SU-DHL-6 (cell line): ENCODE results near the gene GADD45GIP1.

Experiments
- H2AFZ ChIP-seq: fragments of 200-600 bp; sonication (generic); 2 replicates; pipeline ENCODE4 v1.6.1; 2014; ENCODE audit warnings: low read depth, mild to moderate bottlenecking, moderate library complexity, mixed read lengths, antibody characterized with exemption, low read length; ENCODE audit not compliant: severe bottlenecking
- H3F3A ChIP-seq: fragments of 200-600 bp; shearing (Covaris generic); 2 replicates; pipeline ENCODE4 v1.6.0; 2016; ENCODE audit warnings: antibody characterized with exemption, mild to moderate bottlenecking; ENCODE audit not compliant: insufficient read depth
- H3K27ac ChIP-seq: fragments of 200-600 bp; sonication (generic); 2 replicates; pipeline ENCODE4 v1.5.1; 2016; ENCODE audit warnings: low read depth, mild to moderate bottlenecking, low read length, moderate library complexity, mixed read lengths
- H3K27me3 ChIP-seq: fragments of 200-600 bp; sonication (generic), shearing (Covaris generic); 2 replicates; pipeline ENCODE4 v1.6.0; 2014; ENCODE audit warnings: mild to moderate bottlenecking, low read length
- H3K36me3 ChIP-seq: fragments of 200-600 bp; sonication (generic); 2 replicates; pipeline ENCODE4 v1.6.1; 2014; ENCODE audit warnings: mild to moderate bottlenecking, low read length, mixed read lengths
- H3K4me2 ChIP-seq: fragments of 300-600, 200-600 bp; shearing (Covaris generic), sonication (generic); 2 replicates; pipeline ENCODE4 v1.6.0; 2014; ENCODE audit warnings: low read length, low read depth, mild to moderate bottlenecking; ENCODE audit not compliant: poor library complexity, severe bottlenecking
- H3K4me3 ChIP-seq: fragments of 200-600 bp; sonication (generic); 2 replicates; pipeline ENCODE4 v1.5.1; 2014; ENCODE audit warnings: antibody characterized with exemption, low read length, mild to moderate bottlenecking, mixed read lengths; ENCODE audit not compliant: insufficient read depth, poor library complexity, severe bottlenecking
- H3K79me2 ChIP-seq: fragments of 200-600 bp; sonication (generic); 2 replicates; pipeline ENCODE4 v1.6.1; 2014; ENCODE audit warnings: mild to moderate bottlenecking, low read length, moderate library complexity; ENCODE audit not compliant: insufficient read depth
- H3K9ac ChIP-seq: fragments of 200-600 bp; sonication (generic); 2 replicates; pipeline ENCODE4 v1.7.0; 2014; ENCODE audit warnings: mild to moderate bottlenecking, low read length
- H3K9me2 ChIP-seq: fragments of 200-600 bp; sonication (generic); replicated peaks from 2 replicates; pipeline ENCODE4 v1.6.1; 2014; ENCODE audit warnings: low read length; ENCODE audit not compliant: insufficient read depth
- H3K9me3 ChIP-seq: fragments of 200-600 bp; sonication (generic); 2 replicates; pipeline ENCODE4 v1.6.1; 2014; ENCODE audit warnings: low read length, mixed read lengths; ENCODE audit not compliant: insufficient read depth
- H4K20me1 ChIP-seq: fragments of 200-600 bp; sonication (generic); 2 replicates; pipeline ENCODE4 v1.6.1; 2014; ENCODE audit warnings: low read depth, mild to moderate bottlenecking, antibody characterized with exemption, low read length, moderate library complexity, mixed read lengths
- EZH2phosphoT487 ChIP-seq: fragments of 200-600 bp; sonication (generic), shearing (Covaris generic); conservative IDR thresholded peaks from 2 replicates; pipeline ENCODE4 v1.6.1; 2018; ENCODE audit warnings: mild to moderate bottlenecking, antibody characterized with exemption, low read length, moderate library complexity, mixed read lengths
- TF ChIP-seq, protein P1 (sequence below): fragments of 200-600 bp; sonication (generic); IDR thresholded peaks from one replicate; pipeline ENCODE4 v1.5.1; 2017; ENCODE audit warnings: antibody characterized with exemption, mild to moderate bottlenecking, low read length, moderate library complexity; ENCODE audit not compliant: insufficient read depth, poor library complexity, severe bottlenecking

Gene GADD45GIP1

DNA sequence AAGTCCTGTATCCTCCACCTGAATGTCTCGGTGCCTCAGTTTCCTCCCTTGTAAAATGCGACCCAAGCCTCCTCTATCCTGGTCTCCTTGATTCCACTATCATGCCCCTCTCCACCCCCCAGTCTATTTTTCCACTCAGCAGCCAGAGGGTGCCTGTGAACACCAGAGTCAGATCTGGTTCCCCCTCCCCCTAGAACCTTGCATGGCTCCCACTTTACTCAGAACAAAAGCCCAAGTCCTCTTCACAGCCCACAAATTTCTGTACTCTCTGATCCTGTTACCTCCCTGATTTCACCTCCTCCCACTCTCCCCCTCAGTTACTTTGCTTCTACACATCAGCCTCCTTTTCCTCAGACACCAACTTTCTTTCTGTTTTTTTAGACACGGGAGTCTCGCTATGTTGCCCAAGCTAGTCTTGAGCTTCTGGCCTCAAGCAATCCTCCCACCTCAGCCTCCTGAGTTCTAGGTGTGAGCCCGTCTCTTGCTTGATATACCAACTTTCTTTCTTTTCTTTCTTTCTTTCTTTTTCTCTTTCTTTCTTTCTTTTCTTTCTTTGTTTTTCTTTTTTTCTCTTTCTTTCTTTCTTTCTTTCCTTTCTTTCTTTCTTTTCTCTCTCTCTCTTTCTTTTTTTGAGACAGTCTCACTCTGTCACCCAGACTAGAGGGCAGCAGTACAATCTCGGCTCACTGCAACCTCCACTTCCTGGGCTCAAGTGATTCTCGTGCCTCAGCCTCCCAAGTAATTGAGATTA lies 13.2 kb upstream of the GADD45GIP1 start:
- Histone ChIP-seq H2AFZ (no peak overlapping the region), H3K9me3 (no peaks in the 10 kb centered on the region), H3K9me2 (no peaks in the 10 kb centered on the region), H3K27me3 (no peaks in the 10 kb centered on the region), H3K79me2 (no peaks in the 10 kb centered on the region), H3K4me2 (no peak overlapping the region), H3F3A (no peaks in the 10 kb centered on the region), H4K20me1 (no peaks in the 10 kb centered on the region), H3K9ac (no peak overlapping the region), H3K4me3 (no peak overlapping the region), H3K27ac (no peak overlapping the region), H3K36me3 (no peaks in the 10 kb centered on the region)
- TF ChIP-seq, protein P1, sequence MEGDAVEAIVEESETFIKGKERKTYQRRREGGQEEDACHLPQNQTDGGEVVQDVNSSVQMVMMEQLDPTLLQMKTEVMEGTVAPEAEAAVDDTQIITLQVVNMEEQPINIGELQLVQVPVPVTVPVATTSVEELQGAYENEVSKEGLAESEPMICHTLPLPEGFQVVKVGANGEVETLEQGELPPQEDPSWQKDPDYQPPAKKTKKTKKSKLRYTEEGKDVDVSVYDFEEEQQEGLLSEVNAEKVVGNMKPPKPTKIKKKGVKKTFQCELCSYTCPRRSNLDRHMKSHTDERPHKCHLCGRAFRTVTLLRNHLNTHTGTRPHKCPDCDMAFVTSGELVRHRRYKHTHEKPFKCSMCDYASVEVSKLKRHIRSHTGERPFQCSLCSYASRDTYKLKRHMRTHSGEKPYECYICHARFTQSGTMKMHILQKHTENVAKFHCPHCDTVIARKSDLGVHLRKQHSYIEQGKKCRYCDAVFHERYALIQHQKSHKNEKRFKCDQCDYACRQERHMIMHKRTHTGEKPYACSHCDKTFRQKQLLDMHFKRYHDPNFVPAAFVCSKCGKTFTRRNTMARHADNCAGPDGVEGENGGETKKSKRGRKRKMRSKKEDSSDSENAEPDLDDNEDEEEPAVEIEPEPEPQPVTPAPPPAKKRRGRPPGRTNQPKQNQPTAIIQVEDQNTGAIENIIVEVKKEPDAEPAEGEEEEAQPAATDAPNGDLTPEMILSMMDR: no peak
- TF ChIP-seq EZH2phosphoT487: no peak

DNA sequence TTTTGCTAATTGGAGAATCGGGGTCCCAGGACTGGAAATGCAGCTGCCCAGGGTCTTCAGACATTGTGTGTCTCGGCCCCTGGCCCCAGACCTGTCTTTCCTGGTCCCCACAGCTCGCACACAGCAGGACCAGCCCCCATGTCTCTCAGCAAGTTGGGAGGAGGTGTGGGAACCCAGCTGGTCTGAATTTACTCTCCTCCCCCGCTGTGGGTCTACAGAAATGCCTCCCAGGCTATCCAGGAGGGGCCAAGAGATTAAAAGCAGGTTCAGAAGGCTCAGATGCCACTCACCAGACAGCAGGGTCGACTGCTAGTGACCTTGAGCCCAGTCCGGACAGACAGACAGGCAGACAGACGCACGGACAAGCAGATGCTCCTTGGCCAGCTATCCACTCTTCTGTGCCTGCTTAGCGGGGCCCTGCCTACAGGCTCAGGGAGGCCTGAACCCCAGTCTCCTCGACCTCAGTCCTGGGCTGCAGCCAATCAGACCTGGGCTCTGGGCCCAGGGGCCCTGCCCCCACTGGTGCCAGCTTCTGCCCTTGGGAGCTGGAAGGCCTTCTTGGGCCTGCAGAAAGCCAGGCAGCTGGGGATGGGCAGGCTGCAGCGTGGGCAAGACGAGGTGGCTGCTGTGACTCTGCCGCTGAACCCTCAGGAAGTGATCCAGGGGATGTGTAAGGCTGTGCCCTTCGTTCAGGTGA lies 12.4 kb upstream of the GADD45GIP1 start, which contains the start of gene DAND5:
Gene DAND5, plus strand, starts transcription at position 285 of the 697 bp plus-strand sequence. Its CDS starts 85 bp downstream, at position 370.
- no peaks in the 10 kb centered on the region for H3K9me3 ChIP-seq
- H3K9ac ChIP-seq: no peak within 1 kb of the TSS
- H3K4me2 ChIP-seq: no peak within 1 kb of the TSS
- H2AFZ ChIP-seq: no peak within 1 kb of the TSS
- H3K9me2 ChIP-seq: no peaks in the 10 kb centered on the region
- H3F3A ChIP-seq: no peaks in the 10 kb centered on the region
- TF ChIP-seq, protein P1: no peak
- TF ChIP-seq EZH2phosphoT487: no peak
- H3K27me3 ChIP-seq: no peaks in the 10 kb centered on the region
- no peaks in the 10 kb centered on the region for H3K36me3 ChIP-seq
- no peaks in the 10 kb centered on the region for H4K20me1 ChIP-seq
- no peaks in the 10 kb centered on the region for H3K79me2 ChIP-seq
- H3K27ac ChIP-seq: no peak within 1 kb of the TSS
- H3K4me3 ChIP-seq: no peak within 1 kb of the TSS

DNA sequence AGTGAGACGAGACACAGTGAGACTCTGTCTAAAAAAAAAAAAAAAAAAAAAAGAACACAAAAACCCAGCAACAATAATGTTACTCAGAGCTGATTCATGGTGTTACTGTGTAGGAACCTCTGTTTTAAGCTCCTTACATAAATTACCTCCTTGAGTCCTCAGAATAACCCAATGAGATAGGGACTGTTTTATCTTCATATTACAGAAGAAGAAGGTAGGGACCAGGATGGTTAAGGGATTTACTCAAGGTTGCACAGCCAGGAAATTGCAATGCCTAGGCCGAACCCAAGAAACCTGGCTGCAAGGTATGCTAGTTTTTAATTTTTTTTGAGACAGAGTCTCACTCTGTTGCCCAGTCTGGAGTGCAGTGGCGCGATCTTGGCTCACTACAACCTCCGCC lies 10.9 kb upstream of the GADD45GIP1 start:
- Histone ChIP-seq H3K36me3 (no peaks in the 10 kb centered on the region), H3K4me3 (no peak overlapping the region), H4K20me1 (no peaks in the 10 kb centered on the region), H3K4me2 (no peak overlapping the region), H3K9ac (no peak overlapping the region), H3F3A (no peaks in the 10 kb centered on the region), H3K27ac (no peak overlapping the region), H3K79me2 (no peaks in the 10 kb centered on the region), H3K9me2 (no peaks in the 10 kb centered on the region), H2AFZ (no peak overlapping the region), H3K27me3 (no peaks in the 10 kb centered on the region), H3K9me3 (no peaks in the 10 kb centered on the region)
- TF ChIP-seq, protein P1: no peak
- TF ChIP-seq EZH2phosphoT487: no peak
